HG03575 (cell line): ENCODE data around the gene STK39.

Source experiments
- ATAC-seq: cut with Tn5 transposase; IDR thresholded peaks from one replicate; pipeline ENCODE4 v1.9.1; 2021; ENCODE audit not compliant: unreplicated experiment, insufficient number of reproducible peaks, low FRiP score; ENCODE audit errors: extremely low read depth

The STK39 gene

DNA sequence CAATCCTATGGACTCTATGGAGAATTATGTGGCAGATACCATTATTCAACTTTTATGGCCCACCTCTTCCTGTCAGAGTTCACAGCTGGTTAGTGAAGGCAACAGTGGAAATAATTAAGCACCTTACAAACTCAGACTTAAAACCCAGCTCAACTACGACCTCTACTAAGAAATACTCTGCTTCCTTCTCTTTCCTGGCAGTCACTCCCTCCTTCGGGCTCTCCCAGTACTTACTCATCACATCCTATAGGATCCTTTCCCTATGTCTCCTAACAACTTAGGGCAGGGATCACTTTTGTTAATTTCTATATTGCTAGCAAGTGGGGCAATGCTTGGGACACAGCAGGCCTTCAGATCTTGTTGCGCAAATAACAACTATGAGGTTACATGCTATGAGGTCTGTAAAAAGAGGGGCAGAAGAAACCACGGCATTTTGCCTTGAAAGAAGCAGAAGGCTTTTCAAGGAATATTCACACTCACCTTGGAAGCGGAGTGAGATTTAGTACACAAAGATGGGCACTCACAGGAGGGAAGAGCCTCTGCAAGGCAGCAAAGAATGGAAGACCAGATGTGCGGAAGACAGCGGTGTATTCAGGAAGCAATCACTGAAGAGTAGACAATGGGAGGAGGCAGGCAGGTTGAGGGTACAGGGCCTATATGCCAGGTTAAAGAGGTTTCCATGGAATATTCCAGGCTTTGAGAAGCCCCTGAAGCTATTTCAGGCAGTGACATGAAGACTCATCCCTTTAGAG lies 2.1 kb downstream of the STK39 start:
- no peak for ATAC-seq

GRCh38 chr2:168244318-168244717 lies 3.1 kb downstream of the STK39 start:
- no peak for ATAC-seq

- ATAC-seq = no peak
Observed at GRCh38 chr2:168243061-168243460, 4.3 kb downstream of the STK39 start.

DNA sequence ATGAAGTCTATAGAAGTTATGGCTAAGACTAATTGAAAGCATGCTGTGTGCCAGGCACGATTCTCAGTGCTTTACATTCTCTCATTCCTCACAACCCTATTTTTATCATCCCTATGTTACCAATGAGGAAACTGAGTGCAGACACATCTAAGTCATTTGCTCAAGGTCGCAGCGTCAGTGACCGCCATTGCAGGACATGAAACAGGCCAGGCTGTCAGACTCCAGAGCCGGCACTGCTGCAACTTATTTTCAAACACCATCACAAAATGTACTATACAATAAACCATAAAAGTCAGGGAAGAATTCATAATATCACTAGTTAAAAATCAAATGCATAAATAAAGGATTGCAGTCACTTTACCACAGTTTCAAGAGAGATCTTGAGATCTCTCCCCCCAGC lies 5.6 kb downstream of the STK39 start:
- no peak for ATAC-seq

- no peak for ATAC-seq
Observed at GRCh38 chr2:168241208-168241607, 6.2 kb downstream of the STK39 start.

GRCh38 chr2:168239281-168239680 lies 8.1 kb downstream of the STK39 start:
- ATAC-seq = no peak

DNA sequence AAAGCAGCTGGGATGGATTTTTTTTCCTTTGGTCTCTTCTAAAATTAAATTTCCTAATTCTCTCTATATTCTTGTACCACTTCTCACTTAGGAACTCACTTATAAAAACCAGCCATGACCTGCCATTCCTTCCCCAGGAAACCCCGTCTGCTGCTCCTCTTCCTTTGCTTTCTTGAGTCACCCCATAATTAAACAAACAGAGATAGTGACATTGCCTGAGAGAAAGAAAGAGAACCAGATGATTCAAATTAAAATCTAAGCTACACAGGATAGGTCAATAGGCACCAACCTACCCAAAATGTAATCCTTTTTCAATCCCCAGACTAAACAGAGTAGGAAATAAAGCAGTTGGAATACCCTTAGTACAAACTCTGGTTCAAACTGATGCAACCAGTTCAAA lies 9.7 kb downstream of the STK39 start:
- ATAC-seq = no peak

DNA sequence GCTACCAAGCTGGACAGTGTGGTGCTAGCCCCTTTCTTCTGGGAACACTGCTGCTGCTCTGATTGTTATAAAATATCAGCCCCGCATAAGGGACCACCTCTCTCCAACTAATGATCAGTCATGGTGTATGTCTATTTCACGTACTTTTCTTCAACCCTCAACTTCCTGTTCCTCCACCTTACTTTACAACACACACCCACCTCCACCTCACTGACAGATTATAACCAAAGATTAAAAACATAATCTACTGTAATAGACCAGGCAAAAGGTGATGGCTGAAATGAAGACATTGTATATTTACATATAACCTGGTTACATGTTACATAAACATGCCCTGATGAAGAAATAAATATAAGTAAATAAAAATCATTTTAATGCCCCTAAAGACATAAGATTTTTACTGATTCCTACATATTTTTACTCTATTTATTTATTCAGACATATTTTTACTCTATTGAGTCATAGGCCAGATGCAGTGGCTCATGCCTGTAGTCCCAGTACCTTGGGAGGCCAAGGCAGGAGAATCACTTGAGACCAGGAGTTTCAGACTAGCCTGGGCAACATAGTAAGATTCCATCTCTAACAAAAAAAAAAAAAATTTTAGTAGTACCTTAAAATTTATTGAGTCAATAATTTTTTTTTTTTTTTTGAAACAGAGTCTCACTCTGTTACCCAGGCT lies 12.8 kb downstream of the STK39 start:
- ATAC-seq = no peak

DNA sequence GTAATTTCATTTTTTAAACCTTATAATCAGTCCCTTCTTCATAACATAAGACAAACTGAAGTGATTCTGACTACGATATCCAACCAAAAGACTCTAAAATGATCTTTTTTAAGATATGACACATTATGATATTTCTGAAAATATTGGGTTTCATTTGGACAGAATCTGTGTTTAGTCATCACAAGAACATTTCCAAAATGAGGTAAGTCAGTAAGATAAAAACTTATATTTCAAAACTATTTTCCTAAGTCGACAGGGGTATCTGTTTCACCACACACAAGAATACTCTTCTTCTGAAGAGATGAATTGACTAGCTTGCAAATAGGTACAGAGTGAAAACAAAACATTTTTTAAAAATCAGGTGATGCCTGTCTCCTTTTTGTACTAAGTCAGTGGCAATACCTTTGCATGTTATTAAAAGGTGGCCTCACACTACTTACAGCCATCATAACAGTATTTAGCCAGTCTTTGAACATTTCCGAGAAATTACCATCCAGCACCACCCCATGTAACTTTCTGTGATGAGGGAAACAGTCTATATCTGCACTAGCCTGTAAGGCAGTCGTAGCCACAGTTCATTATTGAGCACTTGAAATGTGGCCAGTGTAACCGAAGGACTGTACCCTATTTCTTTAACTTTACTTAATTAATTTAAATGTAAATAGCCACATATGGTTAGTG lies 13.5 kb downstream of the STK39 start:
- no peak for ATAC-seq

DNA sequence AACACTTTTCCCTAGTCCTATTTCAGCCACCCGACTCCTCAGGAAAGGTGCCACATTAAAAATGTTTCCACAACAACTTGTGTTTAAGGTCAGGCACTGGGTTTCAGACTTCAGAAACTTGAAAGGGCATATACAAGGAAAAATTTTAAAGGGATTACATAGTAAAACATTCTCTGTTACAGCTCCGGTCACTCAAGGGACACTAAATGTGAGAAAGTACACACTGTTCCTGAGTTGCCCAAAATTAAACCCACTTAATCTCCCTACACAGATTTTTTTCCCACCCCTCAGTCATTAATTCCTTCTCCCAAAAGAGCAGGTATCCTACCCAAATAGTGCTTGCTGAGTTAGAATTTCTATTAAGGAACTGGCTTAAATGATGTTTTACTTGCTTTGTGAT lies 14.2 kb downstream of the STK39 start:
- no peak for ATAC-seq

DNA sequence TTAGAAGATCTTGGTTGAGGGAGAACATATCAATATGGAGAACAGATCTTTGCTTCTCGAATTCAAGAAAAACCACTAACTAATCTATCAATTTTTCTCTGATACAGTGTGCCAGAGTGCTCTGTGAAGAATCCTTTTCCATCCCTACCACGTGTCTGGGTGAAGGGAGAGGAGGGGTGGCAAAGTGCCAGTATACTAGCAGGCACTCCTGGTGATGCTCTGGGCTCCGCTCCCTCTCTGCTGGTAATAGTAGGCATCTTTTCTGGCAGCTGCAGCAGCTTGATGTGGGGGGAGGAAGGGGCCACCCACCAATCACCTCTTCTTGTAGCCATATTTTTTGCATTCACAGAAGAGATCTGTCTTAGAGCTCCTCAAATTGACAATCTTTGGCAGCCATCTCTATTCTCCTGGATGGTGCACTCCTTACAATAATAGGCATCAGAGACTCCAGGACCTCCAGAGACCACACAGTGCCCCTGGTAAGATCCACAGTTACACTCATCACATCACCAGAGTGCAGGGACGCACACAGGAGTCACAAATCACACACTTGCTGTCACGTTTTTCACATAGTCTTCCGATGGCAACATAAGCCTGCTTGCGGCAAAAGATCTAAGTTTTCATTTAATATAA lies 15.7 kb downstream of the STK39 start:
- no peak for ATAC-seq

GRCh38 chr2:168230389-168230788 lies 17.0 kb downstream of the STK39 start:
- ATAC-seq = no peak

DNA sequence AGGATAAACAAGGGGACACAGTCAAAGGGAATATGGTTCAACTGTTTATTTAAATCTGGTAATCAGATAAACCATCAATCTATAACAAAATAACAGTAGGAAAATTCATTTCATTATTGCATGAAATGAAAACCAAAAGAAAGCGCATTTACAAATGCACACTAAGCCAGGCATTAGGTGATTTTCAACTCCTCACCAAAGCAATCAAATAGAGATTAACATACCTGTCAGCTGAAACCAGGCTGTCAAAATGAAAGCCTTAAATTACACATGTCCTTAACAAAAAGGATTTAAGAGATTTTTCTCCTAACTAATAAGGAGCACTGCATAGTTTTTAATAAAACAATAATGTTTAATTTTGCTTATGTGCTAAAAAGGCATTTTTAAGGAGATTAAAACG lies 23.0 kb downstream of the STK39 start:
- no peak for ATAC-seq

GRCh38 chr2:168222088-168222487 lies 25.3 kb downstream of the STK39 start:
- ATAC-seq = no peak

- ATAC-seq = no peak
Observed at GRCh38 chr2:168220965-168221819, 26.2 kb downstream of the STK39 start.

GRCh38 chr2:168217920-168218319 lies 29.5 kb downstream of the STK39 start:
- no peak for ATAC-seq

DNA sequence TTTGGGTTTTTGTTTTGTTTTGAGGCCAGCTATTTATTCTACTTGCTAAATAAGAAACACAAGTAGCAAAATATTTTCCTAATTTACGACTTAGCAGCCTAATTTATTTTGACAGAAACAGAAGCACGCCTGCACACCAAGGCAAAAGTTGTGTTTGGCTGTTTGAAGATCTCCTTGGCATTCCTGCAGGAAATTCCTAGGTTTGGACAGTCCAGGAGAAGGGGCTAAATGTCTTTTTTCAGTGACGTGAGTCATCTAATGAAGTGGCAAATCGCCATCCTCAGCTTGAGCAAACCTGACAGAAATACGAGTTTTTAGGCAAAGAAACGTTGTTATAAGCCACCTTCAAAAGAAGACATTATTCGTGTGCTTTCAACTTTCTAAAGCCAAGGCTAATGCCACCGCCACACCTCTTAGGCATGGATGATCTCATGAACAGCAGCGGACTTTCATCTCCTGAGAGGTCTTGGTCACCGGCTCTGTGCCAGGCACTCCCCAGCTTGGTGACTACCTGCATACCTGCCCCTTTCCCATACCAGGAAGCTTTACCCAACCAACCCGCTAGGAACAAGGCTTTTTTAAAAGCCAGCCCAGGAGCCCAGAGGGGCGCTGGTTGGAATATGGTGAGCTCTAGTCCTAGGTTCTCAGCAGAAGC lies 30.9 kb downstream of the STK39 start:
- no peak for ATAC-seq

DNA sequence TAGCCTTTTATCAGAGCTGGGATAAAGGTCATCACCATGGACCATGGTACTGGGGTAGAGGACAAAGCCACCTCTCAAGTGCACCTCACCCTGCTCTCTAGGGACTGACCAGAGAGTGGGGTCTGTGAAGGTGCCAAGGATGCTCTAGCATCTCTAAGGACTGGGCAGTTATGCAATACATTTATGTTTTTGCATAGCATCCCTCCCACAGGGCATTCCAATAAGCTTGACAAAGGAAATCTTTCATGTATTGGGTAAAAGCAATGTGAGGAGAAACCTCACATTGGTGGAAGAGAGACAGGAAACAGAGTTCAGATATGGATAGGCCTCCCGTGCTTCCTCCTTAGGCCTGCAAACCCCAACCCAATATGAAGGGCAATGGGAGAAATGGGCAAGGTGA lies 31.6 kb downstream of the STK39 start:
- ATAC-seq = no peak
